Neural crest cell (in vitro differentiated cells): ENCODE results near the gene FRMD4A. TPM values are rescaled to one million over a fixed set of nuclear protein-coding genes. Genes with fewer than 3 reads are reported as not detected.

Source experiments
- DNase-seq: peaks from one replicate; pipeline ENCODE4 v3.0.0; 2021; ENCODE audit warnings: low read depth, mixed read lengths, low spot score
- H3K27ac Mint-ChIP-seq: one replicate; pipeline ENCODE4 v1.8.0; 2021; ENCODE audit warnings: mild to moderate bottlenecking, mixed read lengths; ENCODE audit not compliant: unreplicated experiment
- H3K27me3 Mint-ChIP-seq: 2 replicates; pipeline ENCODE4 v1.8.0; 2021; ENCODE audit warnings: low read depth, mild to moderate bottlenecking, mixed read lengths
- H3K36me3 Mint-ChIP-seq: 2 replicates; pipeline ENCODE4 v1.8.0; 2021; ENCODE audit warnings: low read depth, mild to moderate bottlenecking, mixed read lengths
- H3K4me1 Mint-ChIP-seq: 2 replicates; pipeline ENCODE4 v1.8.0; 2021; ENCODE audit warnings: mixed read lengths
- H3K4me3 Mint-ChIP-seq: one replicate; pipeline ENCODE4 v1.8.0; 2021; ENCODE audit warnings: mild to moderate bottlenecking, mixed read lengths
- H3K9me3 Mint-ChIP-seq: 2 replicates; pipeline ENCODE4 v1.8.0; 2021; ENCODE audit warnings: mixed read lengths
- CTCF ChIP-seq: fragments of 200-600 bp; sonication (generic); conservative IDR thresholded peaks from 2 replicates; pipeline ENCODE4 v1.5.0; 2021; ENCODE audit warnings: antibody characterized with exemption, mild to moderate bottlenecking
- total RNA-seq: library from RNA; stranded (reverse); gene quantifications from 2 replicates; pipeline ENCODE4 v1.2.1, GENCODE V29; 2021

Gene FRMD4A
- total RNA-seq, 1 donor from 2014 or later, result 65.3 TPM

GRCh38 chr10:13613519-13613918 lies 717.2 kb downstream of the FRMD4A start:
- Mint-ChIP-seq H3K27me3 (no peaks in the 10 kb centered on the region), H3K9me3 (no peaks in the 10 kb centered on the region), H3K4me3 (no peak overlapping the region), H3K27ac (no peak overlapping the region), H3K36me3 (peaks cover 11% of the 10 kb centered on the region), H3K4me1 (peaks cover 25% of the 10 kb centered on the region)
- TF ChIP-seq CTCF, result peak; percentile 64
- DNase-seq, result peak; percentile 5

GRCh38 chr10:13612654-13613373 lies 717.9 kb downstream of the FRMD4A start:
- Mint-ChIP-seq H3K4me1 (peaks cover 29% of the 10 kb centered on the region), H3K36me3 (peaks cover 11% of the 10 kb centered on the region), H3K9me3 (no peaks in the 10 kb centered on the region), H3K27ac (no peak overlapping the region), H3K27me3 (no peaks in the 10 kb centered on the region), H3K4me3 (no peak overlapping the region)
- TF ChIP-seq CTCF, result no peak
- DNase-seq, result no peak

- peaks cover 6% of the 10 kb centered on the region for H3K36me3 Mint-ChIP-seq
- H3K4me3 Mint-ChIP-seq, result no peak overlapping the region
- no peaks in the 10 kb centered on the region for H3K9me3 Mint-ChIP-seq
- peaks cover 13% of the 10 kb centered on the region for H3K4me1 Mint-ChIP-seq
- no peaks in the 10 kb centered on the region for H3K27me3 Mint-ChIP-seq
- DNase-seq, result no peak
- no peak for TF ChIP-seq CTCF
- H3K27ac Mint-ChIP-seq, result peak overlapping the region; percentile 72
These were observed 722.4 kb downstream of the FRMD4A start for GRCh38 chr10:13608246-13608853.

- no peaks in the 10 kb centered on the region for H3K9me3 Mint-ChIP-seq
- no peak for DNase-seq
- peaks cover 6% of the 10 kb centered on the region for H3K36me3 Mint-ChIP-seq
- H3K4me3 Mint-ChIP-seq, result no peak overlapping the region
- H3K27ac Mint-ChIP-seq, result no peak overlapping the region
- TF ChIP-seq CTCF, result no peak
- peaks cover 6% of the 10 kb centered on the region for H3K4me1 Mint-ChIP-seq
- H3K27me3 Mint-ChIP-seq, result no peaks in the 10 kb centered on the region
These were observed 726.2 kb downstream of the FRMD4A start for GRCh38 chr10:13604357-13605040.

- no peak for TF ChIP-seq CTCF
- Mint-ChIP-seq H3K27ac (no peak overlapping the region), H3K27me3 (no peaks in the 10 kb centered on the region), H3K9me3 (no peaks in the 10 kb centered on the region), H3K4me3 (no peak overlapping the region), H3K36me3 (peaks cover 2% of the 10 kb centered on the region), H3K4me1 (no peaks in the 10 kb centered on the region)
- no peak for DNase-seq
These were observed 732.8 kb downstream of the FRMD4A start for GRCh38 chr10:13597909-13598308.
